GM12878 (cell line): ENCODE results near the gene SSBP2. TPM values are rescaled to one million over a fixed set of nuclear protein-coding genes. Genes with fewer than 3 reads are reported as not detected.

Source experiments
- ASH2L ChIP-seq: fragments of 300-600, 200-600 bp; sonication (generic); IDR thresholded peaks from 2 replicates; pipeline ENCODE4 v1.6.1; 2017; ENCODE audit warnings: low read depth, mild to moderate bottlenecking, borderline replicate concordance
- BRCA1 ChIP-seq: IDR thresholded peaks from 2 replicates; pipeline ENCODE4 v1.6.1; 2011; ENCODE audit warnings: low read depth, low read length, improper control_type of control experiment
- CEBPB ChIP-seq, 2 experiments: fragments of 150-350 bp in 1 of 2; IDR thresholded peaks; 2 replicates each; pipeline ENCODE4 v1.6.1; 2012 to 2014; ENCODE audit warnings: low read depth in 2 of 2, low read length in 2 of 2, borderline replicate concordance in 1 of 2, inconsistent platforms in 1 of 2
- CHD4 ChIP-seq: fragments of 200-600 bp; sonication (generic); IDR thresholded peaks from 2 replicates; pipeline ENCODE4 v1.6.1; 2016; ENCODE audit warnings: mild to moderate bottlenecking
- CREB1 ChIP-seq: IDR thresholded peaks from 2 replicates; pipeline ENCODE4 v1.6.1; 2012; ENCODE audit warnings: low read depth, mild to moderate bottlenecking, inconsistent platforms
- KAT2A ChIP-seq: conservative IDR thresholded peaks from 2 replicates; pipeline ENCODE4 v1.6.1; 2011; ENCODE audit warnings: low read depth, low read length; ENCODE audit not compliant: control insufficient read depth
- NR2C2 ChIP-seq: IDR thresholded peaks from 2 replicates; pipeline ENCODE4 v1.6.1; 2011; ENCODE audit warnings: borderline replicate concordance, low read depth; ENCODE audit not compliant: control insufficient read depth, insufficient read length
- SIN3A ChIP-seq: IDR thresholded peaks from 2 replicates; pipeline ENCODE4 v1.6.1; 2012; ENCODE audit warnings: low read depth, low read length, improper control_type of control experiment
- SP1 ChIP-seq: IDR thresholded peaks from one replicate; pipeline ENCODE4 v1.6.1; 2011; ENCODE audit warnings: low read depth, low read length
- SREBF1 ChIP-seq: IDR thresholded peaks from 2 replicates; pipeline ENCODE4 v1.6.1; 2012; ENCODE audit warnings: mild to moderate bottlenecking, low read length
- STAT1 ChIP-seq: fragments of 450-650 bp; conservative IDR thresholded peaks from 2 replicates; pipeline ENCODE4 v1.6.1; 2014; ENCODE audit warnings: antibody characterized with exemption, mild to moderate bottlenecking
- TARDBP ChIP-seq: IDR thresholded peaks from 2 replicates; pipeline ENCODE4 v1.6.1; 2016; ENCODE audit warnings: borderline replicate concordance
- TCF7 ChIP-seq: IDR thresholded peaks from 2 replicates; pipeline ENCODE4 v1.6.1; 2014; ENCODE audit warnings: antibody characterized with exemption, borderline replicate concordance
- ZNF217 ChIP-seq: fragments of 450-650 bp; IDR thresholded peaks from 2 replicates; pipeline ENCODE4 v1.6.1; 2017; ENCODE audit warnings: antibody characterized with exemption, mild to moderate bottlenecking
- ZSCAN29 ChIP-seq: fragments of 450-650 bp; IDR thresholded peaks from 2 replicates; pipeline ENCODE4 v1.6.1; 2017; ENCODE audit warnings: mild to moderate bottlenecking, moderate library complexity
- ZZZ3 ChIP-seq: IDR thresholded peaks from 2 replicates; pipeline ENCODE4 v1.6.1; 2011; ENCODE audit warnings: low read depth; ENCODE audit not compliant: control insufficient read depth, insufficient read length
- polyA plus RNA-seq, 11 experiments: library from polyadenylated mRNA; depleted of rRNA in 4 of 11; unstranded in 6 of 11; stranded (reverse) in 5 of 11; fragments of >200 nt; fragmentation: Nextera tagmentation in 4 of 11; fragmentation: Illumina TruSeq in 1 of 11; extraction: Ambion mirVana in 4 of 11; extraction: Trizol in 1 of 11; gene quantifications; 1 replicate in 1 of 11; 2 replicates in 10 of 11; pipeline versions ENCODE4 v1.2.1 to v1.2.3, GENCODE V29; 2011 to 2016; ENCODE audit warnings: inconsistent platforms in 2 of 11, missing spikeins in 2 of 11, low read depth in 1 of 11
- total RNA-seq, 4 experiments: library from RNA; depleted of rRNA in 3 of 4; stranded (reverse); fragments of >200 nt in 3 of 4; fragmentation: Illumina TruSeq in 1 of 4; extraction: Trizol in 1 of 4; gene quantifications; 2 replicates each; pipeline versions ENCODE4 v1.2.1 to v1.2.3, GENCODE V29; 2013 to 2021
- TF ChIP-seq, protein P1 (sequence below): fragments of 450-650 bp; formaldehyde crosslinking; IDR thresholded peaks from 2 replicates; pipeline ENCODE4 v1.4.0; 2022; ENCODE audit warnings: mild to moderate bottlenecking, moderate library complexity
- TF ChIP-seq, protein P2 (sequence below): fragments of 450-650 bp; IDR thresholded peaks from 2 replicates; pipeline ENCODE4 v1.6.1; 2017; ENCODE audit warnings: mild to moderate bottlenecking, moderate library complexity
- TF ChIP-seq, protein P3 (sequence below): fragments of 450-650 bp; formaldehyde crosslinking; IDR thresholded peaks from 2 replicates; pipeline ENCODE4 v1.4.0; 2020; ENCODE audit warnings: mild to moderate bottlenecking, moderate library complexity

The SSBP2 gene
- total and polyA plus RNA-seq, 10 of the 15 experiments (the other 5 are each of a cell fraction or from before 2014, with no cell fraction given): 52.2 to 132 (median 110) TPM

DNA sequence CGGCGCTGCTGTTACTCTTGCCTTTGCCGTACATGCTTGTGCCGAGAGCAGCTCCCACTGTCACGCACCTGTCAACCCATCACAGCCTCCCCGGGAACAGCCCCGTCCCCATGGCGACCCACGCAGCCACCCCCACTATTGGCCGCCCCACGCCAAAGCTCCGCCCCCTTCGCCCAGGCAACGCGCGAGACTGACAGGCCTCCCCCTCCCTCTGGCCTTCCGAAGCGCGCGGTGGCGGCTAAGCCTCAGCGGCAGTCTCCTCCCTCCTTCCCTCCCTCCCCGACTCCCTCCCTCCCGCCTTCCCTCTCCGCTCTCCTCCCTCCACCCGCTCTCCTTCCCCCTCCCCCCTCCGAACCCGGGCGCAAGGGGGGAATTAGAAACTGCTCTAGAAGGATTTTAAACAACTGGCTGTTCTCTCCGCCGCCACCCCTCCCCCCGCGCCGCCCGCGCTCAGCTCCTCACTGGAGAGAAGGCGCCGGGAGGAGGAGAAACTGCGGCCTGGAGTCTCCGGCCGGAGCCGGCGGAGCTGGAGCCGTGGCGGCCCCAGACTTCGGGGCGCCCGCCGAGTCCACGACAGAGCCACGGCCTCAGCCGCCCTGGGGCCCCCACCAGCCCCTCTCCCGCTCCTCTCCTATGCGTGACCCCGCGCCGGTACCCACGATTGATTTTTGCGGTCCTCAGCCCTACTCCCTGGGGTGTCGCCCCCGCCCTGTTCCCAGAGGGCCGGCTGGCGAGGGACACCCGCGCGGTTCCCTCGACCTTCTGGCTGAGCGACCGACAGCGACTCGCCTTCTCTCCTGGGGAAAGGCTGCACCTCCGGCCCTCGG lies at the start of gene SSBP2 (continued):
- TF ChIP-seq, protein P1, sequence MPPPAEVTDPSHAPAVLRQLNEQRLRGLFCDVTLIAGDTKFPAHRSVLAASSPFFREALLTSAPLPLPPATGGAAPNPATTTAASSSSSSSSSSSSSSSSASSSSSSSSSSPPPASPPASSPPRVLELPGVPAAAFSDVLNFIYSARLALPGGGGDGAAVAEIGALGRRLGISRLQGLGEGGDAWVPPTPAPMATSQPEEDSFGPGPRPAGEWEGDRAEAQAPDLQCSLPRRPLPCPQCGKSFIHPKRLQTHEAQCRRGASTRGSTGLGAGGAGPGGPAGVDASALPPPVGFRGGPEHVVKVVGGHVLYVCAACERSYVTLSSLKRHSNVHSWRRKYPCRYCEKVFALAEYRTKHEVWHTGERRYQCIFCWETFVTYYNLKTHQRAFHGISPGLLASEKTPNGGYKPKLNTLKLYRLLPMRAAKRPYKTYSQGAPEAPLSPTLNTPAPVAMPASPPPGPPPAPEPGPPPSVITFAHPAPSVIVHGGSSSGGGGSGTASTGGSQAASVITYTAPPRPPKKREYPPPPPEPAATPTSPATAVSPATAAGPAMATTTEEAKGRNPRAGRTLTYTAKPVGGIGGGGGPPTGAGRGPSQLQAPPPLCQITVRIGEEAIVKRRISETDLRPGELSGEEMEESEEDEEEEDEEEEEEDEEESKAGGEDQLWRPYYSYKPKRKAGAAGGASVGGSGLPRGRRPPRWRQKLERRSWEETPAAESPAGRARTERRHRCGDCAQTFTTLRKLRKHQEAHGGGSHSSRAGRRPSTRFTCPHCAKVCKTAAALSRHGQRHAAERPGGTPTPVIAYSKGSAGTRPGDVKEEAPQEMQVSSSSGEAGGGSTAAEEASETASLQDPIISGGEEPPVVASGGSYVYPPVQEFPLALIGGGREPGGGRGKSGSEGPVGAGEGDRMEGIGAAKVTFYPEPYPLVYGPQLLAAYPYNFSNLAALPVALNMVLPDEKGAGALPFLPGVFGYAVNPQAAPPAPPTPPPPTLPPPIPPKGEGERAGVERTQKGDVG (CRISPR knock-in tag): no peak
- TF ChIP-seq ZZZ3: no peak
- TF ChIP-seq KAT2A: no peak
- TF ChIP-seq STAT1: no peak
- TF ChIP-seq TCF7: peak; percentile 40; the same call in 1 of the 2 replicates
- peak; percentile 7; the same call in 1 of the 2 replicates for TF ChIP-seq TARDBP
- TF ChIP-seq SP1: peak; percentile 75
- peak; percentile 84 for TF ChIP-seq ZSCAN29
- no peak; the same call in 1 of the 2 replicates for TF ChIP-seq ZNF217
- peak; percentile 81 for TF ChIP-seq CREB1
- no peak for TF ChIP-seq CHD4
- no peak for TF ChIP-seq NR2C2
- peak; percentile 81; the same call in 1 of the 2 replicates for TF ChIP-seq SIN3A
- TF ChIP-seq BRCA1: 0 out of 2 replicates have a peak, but pooled peaks have one; percentile 20
- TF ChIP-seq CEBPB (IDR thresholded peaks at IDR 0.05; ENCODE audit: borderline replicate concordance in 1 of 2, low read depth in 2 of 2, low read length in 2 of 2): no peak
- TF ChIP-seq, protein P2, sequence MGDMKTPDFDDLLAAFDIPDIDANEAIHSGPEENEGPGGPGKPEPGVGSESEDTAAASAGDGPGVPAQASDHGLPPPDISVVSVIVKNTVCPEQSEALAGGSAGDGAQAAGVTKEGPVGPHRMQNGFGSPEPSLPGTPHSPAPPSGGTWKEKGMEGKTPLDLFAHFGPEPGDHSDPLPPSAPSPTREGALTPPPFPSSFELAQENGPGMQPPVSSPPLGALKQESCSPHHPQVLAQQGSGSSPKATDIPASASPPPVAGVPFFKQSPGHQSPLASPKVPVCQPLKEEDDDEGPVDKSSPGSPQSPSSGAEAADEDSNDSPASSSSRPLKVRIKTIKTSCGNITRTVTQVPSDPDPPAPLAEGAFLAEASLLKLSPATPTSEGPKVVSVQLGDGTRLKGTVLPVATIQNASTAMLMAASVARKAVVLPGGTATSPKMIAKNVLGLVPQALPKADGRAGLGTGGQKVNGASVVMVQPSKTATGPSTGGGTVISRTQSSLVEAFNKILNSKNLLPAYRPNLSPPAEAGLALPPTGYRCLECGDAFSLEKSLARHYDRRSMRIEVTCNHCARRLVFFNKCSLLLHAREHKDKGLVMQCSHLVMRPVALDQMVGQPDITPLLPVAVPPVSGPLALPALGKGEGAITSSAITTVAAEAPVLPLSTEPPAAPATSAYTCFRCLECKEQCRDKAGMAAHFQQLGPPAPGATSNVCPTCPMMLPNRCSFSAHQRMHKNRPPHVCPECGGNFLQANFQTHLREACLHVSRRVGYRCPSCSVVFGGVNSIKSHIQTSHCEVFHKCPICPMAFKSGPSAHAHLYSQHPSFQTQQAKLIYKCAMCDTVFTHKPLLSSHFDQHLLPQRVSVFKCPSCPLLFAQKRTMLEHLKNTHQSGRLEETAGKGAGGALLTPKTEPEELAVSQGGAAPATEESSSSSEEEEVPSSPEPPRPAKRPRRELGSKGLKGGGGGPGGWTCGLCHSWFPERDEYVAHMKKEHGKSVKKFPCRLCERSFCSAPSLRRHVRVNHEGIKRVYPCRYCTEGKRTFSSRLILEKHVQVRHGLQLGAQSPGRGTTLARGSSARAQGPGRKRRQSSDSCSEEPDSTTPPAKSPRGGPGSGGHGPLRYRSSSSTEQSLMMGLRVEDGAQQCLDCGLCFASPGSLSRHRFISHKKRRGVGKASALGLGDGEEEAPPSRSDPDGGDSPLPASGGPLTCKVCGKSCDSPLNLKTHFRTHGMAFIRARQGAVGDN: no peak; the same call in 1 of the 2 replicates
- TF ChIP-seq, protein P3, sequence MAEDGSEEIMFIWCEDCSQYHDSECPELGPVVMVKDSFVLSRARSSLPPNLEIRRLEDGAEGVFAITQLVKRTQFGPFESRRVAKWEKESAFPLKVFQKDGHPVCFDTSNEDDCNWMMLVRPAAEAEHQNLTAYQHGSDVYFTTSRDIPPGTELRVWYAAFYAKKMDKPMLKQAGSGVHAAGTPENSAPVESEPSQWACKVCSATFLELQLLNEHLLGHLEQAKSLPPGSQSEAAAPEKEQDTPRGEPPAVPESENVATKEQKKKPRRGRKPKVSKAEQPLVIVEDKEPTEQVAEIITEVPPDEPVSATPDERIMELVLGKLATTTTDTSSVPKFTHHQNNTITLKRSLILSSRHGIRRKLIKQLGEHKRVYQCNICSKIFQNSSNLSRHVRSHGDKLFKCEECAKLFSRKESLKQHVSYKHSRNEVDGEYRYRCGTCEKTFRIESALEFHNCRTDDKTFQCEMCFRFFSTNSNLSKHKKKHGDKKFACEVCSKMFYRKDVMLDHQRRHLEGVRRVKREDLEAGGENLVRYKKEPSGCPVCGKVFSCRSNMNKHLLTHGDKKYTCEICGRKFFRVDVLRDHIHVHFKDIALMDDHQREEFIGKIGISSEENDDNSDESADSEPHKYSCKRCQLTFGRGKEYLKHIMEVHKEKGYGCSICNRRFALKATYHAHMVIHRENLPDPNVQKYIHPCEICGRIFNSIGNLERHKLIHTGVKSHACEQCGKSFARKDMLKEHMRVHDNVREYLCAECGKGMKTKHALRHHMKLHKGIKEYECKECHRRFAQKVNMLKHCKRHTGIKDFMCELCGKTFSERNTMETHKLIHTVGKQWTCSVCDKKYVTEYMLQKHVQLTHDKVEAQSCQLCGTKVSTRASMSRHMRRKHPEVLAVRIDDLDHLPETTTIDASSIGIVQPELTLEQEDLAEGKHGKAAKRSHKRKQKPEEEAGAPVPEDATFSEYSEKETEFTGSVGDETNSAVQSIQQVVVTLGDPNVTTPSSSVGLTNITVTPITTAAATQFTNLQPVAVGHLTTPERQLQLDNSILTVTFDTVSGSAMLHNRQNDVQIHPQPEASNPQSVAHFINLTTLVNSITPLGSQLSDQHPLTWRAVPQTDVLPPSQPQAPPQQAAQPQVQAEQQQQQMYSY (CRISPR knock-in tag): no peak
- TF ChIP-seq SREBF1: no peak
- 0 out of 2 replicates have a peak, but pooled peaks have one; percentile 57 for TF ChIP-seq ASH2L
